ENCODE measurements around the gene VEGFB. TPM values are rescaled to one million over a fixed set of nuclear protein-coding genes. Genes with fewer than 3 reads are reported as not detected.

VEGFB gene
- total RNA-seq, 1 donor = 9.1 TPM

DNA sequence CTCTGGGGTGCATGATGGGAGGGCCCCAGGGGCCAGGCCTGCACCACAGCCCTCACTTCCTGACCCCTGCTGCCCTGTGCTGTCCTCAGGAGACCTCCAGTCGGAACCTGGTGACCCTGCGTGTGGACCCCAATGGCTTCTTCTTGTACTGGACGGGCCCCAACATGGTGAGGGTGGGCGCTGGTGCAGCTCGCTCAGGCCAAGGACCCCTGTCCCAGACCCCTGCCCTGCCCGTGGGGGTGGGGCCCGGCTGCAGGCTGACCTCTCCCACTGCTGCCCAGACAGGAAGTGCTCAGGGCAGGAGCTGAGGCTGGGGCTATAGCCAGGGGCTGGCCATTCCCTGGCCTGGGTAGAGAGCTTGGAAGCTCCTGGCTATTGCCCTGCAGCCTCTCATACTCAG is 19.9 kb downstream of the VEGFB start:
- H3K4me1 ChIP-seq (ENCODE audit: insufficient read depth, low read length) = peaks cover 23% of the 10 kb centered on the region
- H3K27me3 ChIP-seq (ENCODE audit: insufficient read depth, low read length) = no peaks in the 10 kb centered on the region
- H3K4me3 ChIP-seq (ENCODE audit: low read length) = no peak overlapping the region
- H3K9me3 ChIP-seq (ENCODE audit: low read depth, low read length) = no peaks in the 10 kb centered on the region

- Histone ChIP-seq H3K27me3 (ENCODE audit: insufficient read depth, low read length) (no peaks in the 10 kb centered on the region), H3K4me3 (ENCODE audit: low read length) (no peak overlapping the region), H3K9me3 (ENCODE audit: low read depth, low read length) (no peaks in the 10 kb centered on the region), H3K4me1 (ENCODE audit: insufficient read depth, low read length) (peaks cover 23% of the 10 kb centered on the region)
These were observed 21.0 kb downstream of the VEGFB start for GRCh38 chr11:64255135-64256128.

GRCh38 chr11:64256300-64256699 is 21.9 kb downstream of the VEGFB start:
- no peaks in the 10 kb centered on the region for H3K9me3 ChIP-seq (ENCODE audit: low read depth, low read length)
- H3K27me3 ChIP-seq (ENCODE audit: insufficient read depth, low read length) = no peaks in the 10 kb centered on the region
- peaks cover 16% of the 10 kb centered on the region for H3K4me1 ChIP-seq (ENCODE audit: insufficient read depth, low read length)
- no peak overlapping the region for H3K4me3 ChIP-seq (ENCODE audit: low read length)

- no peaks in the 10 kb centered on the region for H3K9me3 ChIP-seq (ENCODE audit: low read depth, low read length)
- no peak overlapping the region for H3K4me3 ChIP-seq (ENCODE audit: low read length)
- no peaks in the 10 kb centered on the region for H3K27me3 ChIP-seq (ENCODE audit: insufficient read depth, low read length)
- no peaks in the 10 kb centered on the region for H3K4me1 ChIP-seq (ENCODE audit: insufficient read depth, low read length)
These were observed 24.0 kb downstream of the VEGFB start for GRCh38 chr11:64258356-64258755.

DNA sequence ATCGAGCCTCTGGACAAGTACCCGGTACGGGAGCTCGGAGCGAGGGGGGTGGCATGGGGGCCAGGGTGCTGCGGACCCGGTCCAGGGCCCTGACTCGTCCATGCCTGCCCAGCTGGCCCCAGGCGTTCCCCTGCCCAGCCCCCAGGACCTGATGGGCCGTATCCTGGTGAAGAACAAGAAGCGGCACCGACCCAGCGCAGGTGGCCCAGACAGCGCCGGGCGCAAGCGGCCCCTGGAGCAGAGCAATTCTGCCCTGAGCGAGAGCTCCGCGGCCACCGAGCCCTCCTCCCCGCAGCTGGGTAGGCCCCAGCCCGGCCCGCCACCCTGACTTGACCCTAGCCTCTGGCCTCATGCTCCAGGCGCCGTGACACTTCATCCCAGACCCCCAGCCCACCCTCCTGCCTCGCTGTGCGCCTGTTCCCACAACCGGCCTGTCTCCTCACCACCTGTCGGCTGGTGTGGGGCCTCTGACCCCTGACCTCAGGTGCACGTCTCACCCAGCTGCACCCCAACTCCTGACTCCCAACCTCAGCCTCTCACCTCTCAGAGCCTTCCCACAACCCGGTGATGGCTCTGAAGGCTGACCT is 24.7 kb downstream of the VEGFB start:
- Histone ChIP-seq H3K4me1 (ENCODE audit: insufficient read depth, low read length) (no peaks in the 10 kb centered on the region), H3K4me3 (ENCODE audit: low read length) (no peak overlapping the region), H3K9me3 (ENCODE audit: low read depth, low read length) (no peaks in the 10 kb centered on the region), H3K27me3 (ENCODE audit: insufficient read depth, low read length) (no peaks in the 10 kb centered on the region)

DNA sequence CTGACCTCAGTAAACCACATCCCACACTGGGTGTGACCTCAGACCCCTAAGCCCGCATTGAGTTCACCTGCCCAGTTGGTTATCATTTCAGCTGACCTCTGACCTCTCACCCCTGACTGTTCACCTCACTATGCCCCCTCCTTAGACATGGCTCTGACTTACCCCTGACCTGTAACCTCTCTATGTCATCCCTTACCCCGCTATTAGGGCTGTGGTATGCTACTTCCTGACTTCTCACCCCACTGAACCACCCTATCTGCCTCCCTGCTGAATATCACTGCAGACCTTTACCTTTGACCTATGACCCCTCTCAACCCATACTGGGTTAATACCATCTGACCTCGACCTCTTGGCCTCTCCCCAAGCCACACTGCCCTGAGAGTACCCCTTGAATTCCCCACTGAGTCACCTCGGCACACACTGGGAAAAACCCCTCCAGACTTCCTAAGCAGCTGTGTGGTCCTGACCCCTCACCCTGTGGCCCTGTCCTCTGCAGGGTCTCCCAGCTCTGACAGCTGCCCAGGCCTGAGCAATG is 25.2 kb downstream of the VEGFB start:
- Histone ChIP-seq H3K9me3 (ENCODE audit: low read depth, low read length) (no peaks in the 10 kb centered on the region), H3K4me3 (ENCODE audit: low read length) (no peak overlapping the region), H3K4me1 (ENCODE audit: insufficient read depth, low read length) (no peaks in the 10 kb centered on the region), H3K27me3 (ENCODE audit: insufficient read depth, low read length) (no peaks in the 10 kb centered on the region)

DNA sequence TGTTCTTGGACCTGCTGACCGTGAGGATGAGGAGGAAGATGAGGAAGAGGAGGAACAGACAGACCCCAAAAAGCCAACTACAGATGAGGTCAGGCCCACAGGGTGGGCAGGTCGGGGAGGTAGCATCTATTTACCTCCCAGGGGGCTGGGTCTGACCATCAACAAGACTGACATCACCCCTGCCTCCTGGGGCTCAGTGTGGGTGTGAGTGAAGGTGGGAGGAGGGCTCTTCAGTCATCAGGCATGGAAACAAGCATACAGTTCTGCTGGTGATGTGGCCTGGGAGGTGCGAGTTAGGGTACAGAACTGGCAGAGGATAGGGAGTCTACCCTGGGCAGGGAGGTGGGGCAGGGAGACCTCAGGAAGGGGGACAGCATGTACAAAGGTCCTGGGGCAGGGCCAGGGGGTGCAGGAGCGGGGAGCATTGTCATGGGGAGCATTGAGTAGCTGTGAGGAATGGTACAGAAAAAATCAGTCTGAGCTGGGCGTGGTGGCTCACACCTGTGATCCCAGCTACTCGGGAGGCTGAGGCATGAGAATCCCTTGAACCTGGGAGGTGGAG is 25.8 kb downstream of the VEGFB start:
- no peaks in the 10 kb centered on the region for H3K27me3 ChIP-seq (ENCODE audit: insufficient read depth, low read length)
- H3K4me1 ChIP-seq (ENCODE audit: insufficient read depth, low read length) = no peaks in the 10 kb centered on the region
- H3K4me3 ChIP-seq (ENCODE audit: low read length) = no peak overlapping the region
- H3K9me3 ChIP-seq (ENCODE audit: low read depth, low read length) = no peaks in the 10 kb centered on the region

GRCh38 chr11:64261556-64262080 is 27.2 kb downstream of the VEGFB start:
- Histone ChIP-seq H3K27me3 (ENCODE audit: insufficient read depth, low read length) (no peaks in the 10 kb centered on the region), H3K4me3 (ENCODE audit: low read length) (no peak overlapping the region), H3K4me1 (ENCODE audit: insufficient read depth, low read length) (no peaks in the 10 kb centered on the region), H3K9me3 (ENCODE audit: low read depth, low read length) (no peaks in the 10 kb centered on the region)

DNA sequence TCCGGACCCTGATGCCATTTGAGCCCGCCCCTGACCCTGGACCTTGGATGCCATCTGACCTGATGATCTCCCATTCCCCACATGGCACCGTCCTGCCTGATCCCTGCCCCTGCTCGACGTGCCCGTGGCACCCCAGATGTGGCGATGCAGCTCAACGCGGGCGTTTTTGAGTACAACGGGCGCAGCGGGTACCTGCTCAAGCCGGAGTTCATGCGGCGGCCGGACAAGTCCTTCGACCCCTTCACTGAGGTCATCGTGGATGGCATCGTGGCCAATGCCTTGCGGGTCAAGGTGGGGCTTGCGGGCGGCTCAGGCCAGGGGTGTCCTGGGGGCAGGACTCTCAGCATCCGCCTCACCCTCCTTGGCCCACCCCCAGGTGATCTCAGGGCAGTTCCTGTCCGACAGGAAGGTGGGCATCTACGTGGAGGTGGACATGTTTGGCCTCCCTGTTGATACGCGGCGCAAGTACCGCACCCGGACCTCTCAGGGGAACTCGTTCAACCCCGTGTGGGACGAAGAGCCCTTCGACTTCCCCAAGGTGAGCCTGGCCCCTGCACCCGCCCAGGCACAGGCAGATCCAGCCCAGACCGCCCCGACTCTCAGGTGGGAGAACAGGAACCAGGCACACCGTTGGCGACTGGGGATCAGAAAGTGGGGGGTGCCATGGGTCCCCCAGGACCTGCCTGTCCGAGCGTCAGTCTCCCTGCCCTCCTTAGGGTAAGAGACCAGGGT is 28.1 kb downstream of the VEGFB start:
- Histone ChIP-seq H3K27me3 (ENCODE audit: insufficient read depth, low read length) (no peaks in the 10 kb centered on the region), H3K9me3 (ENCODE audit: low read depth, low read length) (no peaks in the 10 kb centered on the region), H3K4me3 (ENCODE audit: low read length) (no peak overlapping the region), H3K4me1 (ENCODE audit: insufficient read depth, low read length) (peaks cover under 1% of the 10 kb centered on the region)

- no peaks in the 10 kb centered on the region for H3K27me3 ChIP-seq (ENCODE audit: insufficient read depth, low read length)
- peaks cover 9% of the 10 kb centered on the region for H3K4me1 ChIP-seq (ENCODE audit: insufficient read depth, low read length)
- H3K9me3 ChIP-seq (ENCODE audit: low read depth, low read length) = no peaks in the 10 kb centered on the region
- no peak overlapping the region for H3K4me3 ChIP-seq (ENCODE audit: low read length)
These were observed 28.9 kb downstream of the VEGFB start for GRCh38 chr11:64263021-64263946.

GRCh38 chr11:64263947-64264317 is 29.5 kb downstream of the VEGFB start:
- H3K9me3 ChIP-seq (ENCODE audit: low read depth, low read length) = no peaks in the 10 kb centered on the region
- no peaks in the 10 kb centered on the region for H3K27me3 ChIP-seq (ENCODE audit: insufficient read depth, low read length)
- H3K4me3 ChIP-seq (ENCODE audit: low read length) = no peak overlapping the region
- H3K4me1 ChIP-seq (ENCODE audit: insufficient read depth, low read length) = peaks cover 16% of the 10 kb centered on the region

DNA sequence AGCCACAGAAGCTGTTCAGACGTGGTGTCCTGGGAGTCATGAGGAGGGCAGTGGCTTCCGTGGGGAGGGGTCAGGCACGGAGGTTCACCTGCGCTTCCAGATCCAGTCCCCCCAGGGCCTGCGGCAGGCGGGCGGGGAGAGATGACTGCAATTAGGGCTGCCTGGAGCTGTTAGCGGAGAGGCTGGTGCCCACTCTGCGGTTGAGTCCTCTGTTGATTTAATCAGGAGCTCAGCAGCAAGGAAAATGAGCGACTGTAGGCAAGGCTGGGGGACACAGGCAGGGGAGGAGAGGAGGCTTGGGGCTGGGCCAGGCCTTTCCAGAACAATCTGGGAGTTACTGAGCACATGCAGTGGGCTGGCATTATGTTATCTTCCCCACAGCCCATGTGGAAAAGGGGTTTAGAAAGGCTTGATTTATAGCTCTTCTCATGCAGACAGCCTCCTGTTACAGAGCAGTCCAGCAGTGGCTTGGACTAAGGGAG is 30.0 kb downstream of the VEGFB start:
- Histone ChIP-seq H3K9me3 (ENCODE audit: low read depth, low read length) (no peaks in the 10 kb centered on the region), H3K4me1 (ENCODE audit: insufficient read depth, low read length) (peaks cover 20% of the 10 kb centered on the region), H3K4me3 (ENCODE audit: low read length) (no peak overlapping the region), H3K27me3 (ENCODE audit: insufficient read depth, low read length) (no peaks in the 10 kb centered on the region)

- no peaks in the 10 kb centered on the region for H3K27me3 ChIP-seq (ENCODE audit: insufficient read depth, low read length)
- no peak overlapping the region for H3K4me3 ChIP-seq (ENCODE audit: low read length)
- no peaks in the 10 kb centered on the region for H3K9me3 ChIP-seq (ENCODE audit: low read depth, low read length)
- peaks cover 22% of the 10 kb centered on the region for H3K4me1 ChIP-seq (ENCODE audit: insufficient read depth, low read length)
These were observed 31.1 kb downstream of the VEGFB start for GRCh38 chr11:64265176-64266160.

All from mononuclear cell (primary cell).